GM18951 (cell line): ENCODE data around the gene ODF4.
"Not testable (repeated sequence)": the region's sequence is repeated elsewhere in the genome, so short reads cannot be mapped to it uniquely, and the experiment has no call there.

Experiments
- POLR2A ChIP-seq: IDR thresholded peaks from 4 replicates; pipeline ENCODE4 v1.6.1; 2011; ENCODE audit warnings: mild to moderate bottlenecking; ENCODE audit not compliant: insufficient read length, insufficient read depth; ENCODE audit errors: extremely low read depth
- in situ Hi-C: fragments of 300-500 bp; cut with MboI; formaldehyde crosslinking; loops from one replicate; pipeline ENCODE4 v1.12.0; 2022; ENCODE audit warnings: low sequenced_read_pairs, mixed read lengths, inconsistent platforms; ENCODE audit not compliant: unreplicated experiment

Gene ODF4

GRCh38 chr17:8362651-8363332 is 23.2 kb downstream of the ODF4 start:
- in situ Hi-C loops: no loop called here
- TF ChIP-seq POLR2A: no peak

- no peak for TF ChIP-seq POLR2A
- in situ Hi-C loops: no loop called here
Observed at GRCh38 chr17:8365143-8365542, 25.5 kb downstream of the ODF4 start.

DNA sequence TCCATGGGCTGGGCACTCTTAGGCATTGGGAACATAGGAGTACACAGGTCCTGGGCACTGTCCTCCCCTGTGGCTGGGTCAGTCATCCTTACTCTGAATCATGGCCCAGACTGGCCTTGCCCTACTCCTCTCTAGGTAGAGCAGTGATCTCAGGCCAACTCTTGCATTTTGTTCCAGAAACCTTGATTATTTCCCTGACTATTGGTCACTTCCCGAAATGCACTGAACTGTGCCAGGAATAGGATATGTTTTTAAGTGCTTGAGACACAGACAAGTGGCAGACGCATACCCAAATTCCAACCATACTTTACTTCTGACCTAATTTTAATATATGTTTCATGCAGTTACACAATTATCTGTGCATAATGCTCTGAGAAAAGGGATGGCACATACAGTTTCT is 26.6 kb downstream of the ODF4 start:
- no peak for TF ChIP-seq POLR2A
- in situ Hi-C loops: no loop called here

- TF ChIP-seq POLR2A: no peak
- in situ Hi-C loops: no loop called here
Observed at GRCh38 chr17:8368193-8368592, 28.6 kb downstream of the ODF4 start.

- in situ Hi-C loops: no loop called here
- no peak for TF ChIP-seq POLR2A
Observed at GRCh38 chr17:8369944-8370343, 30.3 kb downstream of the ODF4 start.

DNA sequence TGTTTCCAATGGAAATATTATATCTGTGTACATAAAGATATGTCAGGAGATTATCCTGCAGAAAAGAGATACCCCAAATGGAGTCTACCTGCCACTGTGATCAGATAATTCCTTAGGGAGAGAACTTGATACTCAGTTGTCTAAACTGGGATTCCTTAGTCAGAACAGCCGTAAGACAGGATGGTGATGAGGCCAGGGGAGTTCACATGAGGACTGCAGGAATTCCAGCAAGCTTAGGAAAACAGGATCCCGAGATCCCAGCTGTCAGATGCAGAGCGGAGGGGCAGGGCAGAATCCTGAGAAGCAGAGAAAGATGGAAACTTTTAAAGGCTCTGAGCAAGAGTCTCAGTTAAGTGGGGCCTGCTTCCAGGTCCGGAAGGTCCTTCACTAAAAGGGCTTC is 32.1 kb downstream of the ODF4 start:
- no peak for TF ChIP-seq POLR2A
- in situ Hi-C loops: no loop called here

DNA sequence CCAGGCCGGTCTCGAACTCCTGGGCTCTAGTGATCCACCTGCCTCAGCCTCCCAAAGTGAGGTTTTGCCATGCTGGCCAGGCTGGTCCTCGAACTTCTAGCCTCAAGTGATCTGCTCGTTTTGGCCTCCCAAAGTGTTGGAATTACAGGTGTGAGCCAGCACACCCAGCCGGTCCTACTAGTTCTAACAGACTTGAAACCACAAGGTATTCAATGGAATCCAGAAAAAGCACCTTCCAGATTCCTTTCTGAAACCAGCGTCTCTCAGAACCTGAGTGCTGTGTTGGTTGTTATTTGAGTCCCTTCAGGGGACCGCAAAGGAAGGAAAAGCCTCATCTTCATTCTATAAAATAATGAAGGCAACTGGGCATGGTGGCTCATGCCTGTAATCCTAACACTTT is 32.8 kb downstream of the ODF4 start:
- no peak for TF ChIP-seq POLR2A
- in situ Hi-C loops: no loop called here

- in situ Hi-C loops: not testable (repeated sequence)
Observed at GRCh38 chr17:8373856-8374255, 34.2 kb downstream of the ODF4 start.

DNA sequence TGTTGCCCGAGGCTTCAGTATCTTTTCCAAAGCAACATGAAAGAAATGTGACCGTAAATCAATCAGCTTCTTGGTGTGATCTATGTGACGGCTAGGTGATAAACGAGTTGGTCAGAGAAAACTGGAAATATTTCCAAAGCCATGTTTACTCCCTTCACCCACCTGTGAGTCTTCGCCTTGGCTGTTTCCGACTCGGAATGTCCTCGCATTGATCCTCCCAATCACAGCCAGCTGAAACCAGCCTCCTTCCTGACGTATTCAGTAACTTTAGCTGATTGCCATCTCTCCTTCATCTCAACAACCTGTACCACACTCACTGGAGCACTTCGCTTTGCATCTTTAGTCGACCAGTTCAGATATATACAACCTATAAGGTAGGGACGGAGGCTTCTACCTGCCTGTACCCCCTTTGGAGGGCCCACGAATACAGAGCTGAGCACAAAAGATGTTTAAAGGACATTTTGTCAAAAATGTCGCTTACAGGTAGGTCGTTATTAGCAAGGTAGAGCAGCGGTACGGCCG is 36.2 kb downstream of the ODF4 start:
- in situ Hi-C loops: no loop called here

DNA sequence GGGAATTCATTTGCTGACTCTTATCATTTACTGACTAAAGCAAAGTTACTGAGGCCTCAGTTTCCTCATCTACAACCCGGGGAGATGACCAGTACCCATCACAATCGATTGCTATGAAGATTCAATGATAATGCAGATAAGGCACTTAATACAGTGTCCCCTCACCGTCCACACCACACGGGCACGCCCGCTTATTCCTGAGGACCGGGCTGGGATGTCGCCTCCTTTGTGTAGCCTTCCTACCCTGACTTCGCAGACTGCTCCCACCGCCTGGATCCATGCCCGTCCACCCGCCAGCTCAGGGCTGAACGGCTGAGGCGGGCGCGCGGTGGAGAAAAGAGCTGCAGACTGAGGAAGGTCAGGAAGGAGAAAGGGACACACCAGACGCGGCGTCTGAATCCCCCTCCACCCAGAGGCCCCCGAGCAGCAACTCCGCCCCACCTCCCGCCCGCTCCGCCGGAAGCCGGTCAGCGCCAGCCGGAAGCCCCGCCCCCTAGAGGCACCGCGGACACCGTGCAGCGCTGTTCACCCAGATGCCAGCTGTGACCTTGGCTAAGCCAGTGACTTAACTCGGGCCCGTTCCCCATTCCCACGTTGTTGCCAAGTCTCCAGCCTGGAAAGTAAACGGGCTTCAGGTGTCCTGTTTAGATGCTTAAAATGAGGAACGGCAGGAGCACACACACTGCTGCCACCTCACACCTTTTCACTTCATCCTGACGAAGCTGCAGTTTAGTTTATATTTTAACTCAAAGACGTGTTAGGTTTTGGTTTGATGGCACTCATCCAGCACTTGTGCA is 36.8 kb downstream of the ODF4 start, which contains the start of gene KRABD2:
Gene KRABD2, minus strand, starts transcription at position 434 of the 797 bp plus-strand sequence.
- in situ Hi-C loops: no loop called here
- peak; percentile 83 for TF ChIP-seq POLR2A

More for the DNA sequence above, 36.2 kb downstream of the ODF4 start:
- no peak for TF ChIP-seq POLR2A

DNA sequence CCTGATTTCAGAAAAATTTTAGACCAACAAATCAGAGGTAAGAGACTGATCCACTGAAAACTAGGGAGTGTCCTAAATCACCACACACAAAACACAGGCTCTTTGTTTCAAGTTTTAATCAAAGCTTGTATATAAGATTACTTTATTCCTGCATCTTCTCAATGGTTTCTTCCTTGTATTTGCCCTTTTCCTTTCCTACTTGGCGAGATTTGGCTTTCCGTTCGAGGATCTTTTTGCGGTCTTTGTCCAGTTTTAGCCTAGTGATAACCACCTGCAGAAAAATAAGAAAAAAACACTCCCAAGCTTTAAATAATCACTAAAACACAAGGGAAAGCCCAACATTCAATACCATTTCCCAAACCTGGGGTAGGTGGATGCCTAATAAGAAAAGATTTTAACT is 37.8 kb downstream of the ODF4 start:
- in situ Hi-C loops: no loop called here
- TF ChIP-seq POLR2A: no peak

- in situ Hi-C loops: not testable (repeated sequence)
Observed at GRCh38 chr17:8378117-8378516, 38.5 kb downstream of the ODF4 start.

- TF ChIP-seq POLR2A: no peak
- in situ Hi-C loops: no loop called here
Observed at GRCh38 chr17:8380049-8380448, 40.4 kb downstream of the ODF4 start.
